GM19438 (cell line): ENCODE data around the gene SCN1A.

ENCODE experiments used
- ATAC-seq: cut with Tn5 transposase; IDR thresholded peaks from one replicate; pipeline ENCODE4 v1.9.1; 2021; ENCODE audit warnings: low read depth; ENCODE audit not compliant: unreplicated experiment

The SCN1A gene

GRCh38 chr2:166084301-166084700, 43.5 kb downstream of the SCN1A start:
- no peak for ATAC-seq

DNA sequence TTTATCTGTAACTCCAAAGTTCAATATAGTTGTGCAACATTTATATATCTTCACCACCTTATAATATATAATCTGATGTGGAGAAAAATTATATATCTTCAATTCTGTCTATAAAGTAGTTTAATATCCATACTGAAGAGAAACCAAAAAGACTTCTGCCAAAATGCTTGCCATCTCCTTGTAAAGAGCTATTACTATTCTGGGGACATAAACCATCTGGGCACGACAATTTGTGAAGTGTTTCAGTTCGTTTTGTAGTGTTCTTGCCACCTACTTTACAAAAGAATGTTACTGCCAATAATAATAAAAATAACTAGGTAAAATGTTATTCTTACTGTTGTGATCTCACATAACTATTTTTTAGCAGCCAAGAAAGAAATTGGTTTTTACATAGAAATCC, 45.1 kb downstream of the SCN1A start:
- ATAC-seq, result no peak

DNA sequence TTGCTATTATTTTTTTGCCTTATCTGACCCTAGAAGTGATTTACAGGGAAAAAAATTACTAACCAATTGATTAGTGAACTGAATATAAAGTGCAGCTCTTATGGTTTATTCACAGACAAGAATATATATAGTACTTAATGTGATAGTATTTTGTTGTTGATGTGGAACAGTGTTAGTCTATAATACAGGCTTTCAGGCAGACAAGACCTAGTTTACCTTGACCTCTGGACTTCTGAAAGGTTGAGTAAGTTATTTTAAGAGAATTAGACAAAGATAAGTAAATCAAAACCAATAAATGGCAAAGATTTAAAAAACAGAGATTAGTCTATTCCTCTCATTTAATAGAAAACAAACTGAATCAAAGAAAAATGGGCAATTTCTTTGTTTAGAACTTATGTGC, 46.0 kb downstream of the SCN1A start:
- no peak for ATAC-seq

DNA sequence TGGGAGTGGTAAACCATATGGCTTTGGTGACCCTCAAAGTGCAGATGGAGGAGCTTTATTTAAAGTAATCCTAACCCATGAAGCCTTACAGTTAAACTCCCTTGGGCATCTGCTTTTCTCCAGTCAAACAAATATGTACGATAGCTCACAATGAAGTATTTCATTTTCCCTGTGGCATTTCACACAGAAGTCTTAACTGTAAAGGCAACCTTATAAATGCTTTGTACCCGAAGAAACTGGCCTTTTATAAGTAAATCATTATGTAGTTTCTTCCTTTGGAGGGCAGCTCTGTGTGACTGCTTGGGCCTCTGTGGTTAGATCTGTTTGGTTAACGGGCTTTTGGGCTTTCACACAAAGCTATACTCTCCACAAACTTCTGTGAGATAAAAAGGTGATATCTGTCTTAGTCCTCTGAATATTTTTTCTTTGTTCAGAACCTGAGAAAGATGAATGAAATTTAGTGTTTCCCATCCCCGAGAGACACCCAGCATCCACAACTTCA, 46.6 kb downstream of the SCN1A start:
- no peak for ATAC-seq

GRCh38 chr2:166074430-166074829, 53.4 kb downstream of the SCN1A start:
- ATAC-seq, result no peak

DNA sequence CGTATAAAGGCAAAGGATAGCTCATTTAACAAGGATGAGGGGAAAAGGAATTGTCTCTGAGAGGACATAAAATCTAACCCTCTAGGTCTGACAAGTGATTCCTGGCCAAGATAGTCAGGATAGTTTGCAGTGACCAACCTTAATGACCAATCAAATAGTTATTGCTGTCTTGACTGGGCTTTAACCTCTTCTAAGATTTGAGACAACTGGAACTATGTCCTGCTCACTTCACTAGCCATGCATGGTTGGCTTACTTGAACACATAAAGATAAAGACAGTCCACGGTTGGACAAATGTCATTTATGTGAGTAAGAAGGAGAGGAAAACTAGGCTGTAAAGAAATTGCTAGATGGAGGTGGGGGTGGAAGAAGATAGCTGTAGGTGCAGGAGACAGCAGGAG, 53.8 kb downstream of the SCN1A start:
- ATAC-seq, result no peak

- no peak for ATAC-seq
Observed at GRCh38 chr2:166070231-166070630, 57.6 kb downstream of the SCN1A start.

- ATAC-seq, result no peak
Observed at GRCh38 chr2:166068981-166069380, 58.8 kb downstream of the SCN1A start.

- no peak for ATAC-seq
Observed at GRCh38 chr2:166067229-166067628, 60.6 kb downstream of the SCN1A start.

- no peak for ATAC-seq
Observed at GRCh38 chr2:166060191-166060590, 67.6 kb downstream of the SCN1A start.

GRCh38 chr2:166057370-166058164, 70.3 kb downstream of the SCN1A start:
- ATAC-seq, result no peak

DNA sequence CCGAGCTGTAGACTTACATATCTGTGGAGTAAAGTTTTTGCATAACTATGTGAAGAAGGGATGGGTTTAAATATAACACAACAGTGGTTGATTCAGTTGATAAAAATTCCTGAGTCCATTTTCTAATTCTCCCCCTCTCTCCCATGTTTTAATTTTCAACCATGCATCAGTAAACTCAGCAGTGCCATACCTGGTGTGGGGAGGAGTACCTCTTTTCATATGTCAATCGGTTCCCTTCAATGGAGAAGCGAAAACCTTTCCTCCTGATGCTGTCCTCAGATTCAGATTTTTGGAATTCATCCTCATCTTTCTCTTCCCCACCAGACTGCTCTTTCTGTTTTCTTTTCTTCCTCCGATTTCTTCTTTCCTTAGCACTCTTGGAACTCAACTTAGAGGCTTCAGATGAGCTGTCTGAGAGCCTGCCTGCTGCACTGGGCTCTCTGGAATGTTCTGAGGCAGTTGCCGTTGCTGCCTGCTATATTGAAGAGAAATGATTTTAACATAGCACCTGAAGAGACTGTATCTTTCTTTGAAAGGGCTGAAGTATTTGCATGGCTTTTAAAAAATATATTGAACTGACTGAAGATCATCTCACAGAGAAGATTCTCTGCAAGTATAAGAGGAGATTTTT, 82.9 kb downstream of the SCN1A start:
- no peak for ATAC-seq

DNA sequence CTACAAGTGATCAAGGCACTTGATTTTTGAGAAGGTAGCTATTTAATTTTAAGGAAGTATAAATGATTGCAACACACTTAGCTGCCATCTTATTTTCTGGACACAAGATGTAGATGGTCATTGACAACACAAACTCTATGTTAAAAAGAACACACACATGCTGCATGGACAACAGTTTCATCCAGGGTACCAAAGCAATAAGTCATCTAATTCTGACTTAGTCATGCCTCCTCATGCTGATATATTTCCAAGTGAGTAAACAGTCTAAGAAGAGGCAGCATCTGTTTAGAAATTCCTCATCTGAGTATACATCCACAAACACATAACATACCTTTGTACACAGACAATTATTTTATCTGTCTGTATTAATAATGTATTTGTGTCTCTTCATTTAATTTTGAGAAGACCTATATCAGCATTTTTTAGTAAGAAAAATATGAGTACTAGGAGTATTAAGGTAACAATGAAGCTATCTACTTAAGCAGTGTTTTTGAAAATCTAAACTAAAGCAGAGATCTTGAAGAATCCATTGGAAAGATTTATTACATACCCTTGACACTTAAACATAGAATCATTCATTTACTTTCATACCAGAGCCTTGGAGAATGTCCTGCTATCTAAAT, 84.9 kb downstream of the SCN1A start:
- no peak for ATAC-seq

- no peak for ATAC-seq
Observed at GRCh38 chr2:166042356-166042755, 85.5 kb downstream of the SCN1A start.

GRCh38 chr2:166041613-166042012, 86.2 kb downstream of the SCN1A start:
- ATAC-seq, result no peak

DNA sequence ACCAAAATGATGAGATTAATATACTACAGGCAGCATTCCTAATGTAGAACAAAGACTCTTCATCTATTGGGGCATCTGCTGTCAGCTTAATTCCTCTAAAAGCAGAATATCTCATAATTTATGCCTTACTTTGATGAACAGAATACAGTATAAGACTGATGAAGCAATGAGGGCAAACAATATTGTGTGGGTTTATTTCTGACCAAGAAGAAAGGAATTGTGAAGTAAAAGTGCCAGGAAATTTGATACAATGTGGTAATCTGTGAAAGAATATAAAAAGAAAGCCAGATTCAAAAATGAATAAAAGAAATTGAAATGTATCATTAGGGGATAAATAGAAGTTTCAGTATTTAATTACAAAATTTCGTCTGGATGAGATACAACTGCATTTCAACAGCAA, 95.5 kb downstream of the SCN1A start:
- ATAC-seq, result no peak

- no peak for ATAC-seq
Observed at GRCh38 chr2:166031054-166031453, 96.8 kb downstream of the SCN1A start.

GRCh38 chr2:166025313-166025712, 102.5 kb downstream of the SCN1A start:
- no peak for ATAC-seq

DNA sequence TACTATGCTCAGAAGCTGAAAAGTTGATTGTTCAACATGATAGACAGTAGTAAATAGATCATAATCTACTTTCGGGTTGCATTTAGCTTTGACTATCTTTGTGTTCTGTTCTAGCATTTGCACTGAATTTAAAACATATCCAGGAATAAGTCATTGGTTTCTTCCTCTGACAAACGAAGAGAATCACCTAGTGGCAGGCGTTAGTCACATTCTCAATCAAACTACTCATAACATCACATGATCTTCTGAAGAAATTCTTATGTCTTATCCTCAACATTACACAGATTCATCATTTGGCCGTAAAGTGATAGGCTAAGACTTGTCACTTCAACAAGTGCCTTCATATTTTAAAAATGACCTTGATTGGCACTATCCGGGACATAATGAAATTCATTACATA, 110.6 kb downstream of the SCN1A start:
- no peak for ATAC-seq

- ATAC-seq, result no peak
Observed at GRCh38 chr2:166013878-166014277, 113.9 kb downstream of the SCN1A start.

DNA sequence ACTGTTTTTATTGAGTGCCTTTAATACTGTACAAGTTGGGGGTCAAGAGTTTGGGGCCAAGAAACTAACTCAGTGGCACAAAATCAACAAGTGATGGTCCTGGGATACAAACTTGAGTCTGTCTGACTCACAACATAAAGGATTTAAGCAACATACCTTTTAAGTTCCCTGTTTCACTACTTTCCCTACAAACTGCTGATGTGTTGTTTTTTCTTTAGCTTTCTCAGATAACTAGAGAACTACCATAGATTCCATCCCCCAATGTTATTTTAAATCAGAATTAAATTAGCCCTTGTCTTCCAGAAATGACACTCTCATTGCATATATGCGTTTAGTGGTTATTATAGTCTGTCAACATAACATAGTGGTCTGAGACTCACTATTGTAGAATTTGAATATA, 116.2 kb downstream of the SCN1A start:
- no peak for ATAC-seq

GRCh38 chr2:166000401-166000800, 127.4 kb downstream of the SCN1A start:
- no peak for ATAC-seq
